Psoas muscle (tissue), 8 donors: ENCODE data around the gene PTPRD. TPM values are rescaled to one million over a fixed set of nuclear protein-coding genes. Genes with fewer than 3 reads are reported as not detected.

Experiments
- ATAC-seq, 4 donors: fragments of 200-7000 bp; cut with Tn5 transposase; one replicate each; pipeline ENCODE4 v1.9.1; 2020; ENCODE audit warnings: moderate library complexity in 3 of 4, mild to moderate bottlenecking in 2 of 4
- DNase-seq, 2 donors: peaks; one replicate each; pipeline ENCODE4 v3.0.0-alpha.2; 2020
- H3K27ac ChIP-seq: fragments of 200-600 bp; one replicate; pipeline ENCODE4 v1.8.0; 2022
- H3K27me3 ChIP-seq, 3 donors: fragments of 200-600 bp in 1 of 3; one replicate each; pipeline versions ENCODE4 v1.6.1 to v1.8.0; 2013 to 2022; ENCODE audit warnings: low read length in 2 of 3, mild to moderate bottlenecking in 2 of 3, moderate library complexity in 1 of 3; ENCODE audit not compliant: insufficient read depth in 3 of 3
- H3K36me3 ChIP-seq, 2 donors: fragments of 200-600 bp in 1 of 2; one replicate each; pipeline versions ENCODE4 v1.6.1 to v1.8.0; 2013 to 2022; ENCODE audit warnings: low read depth in 1 of 2, mild to moderate bottlenecking in 1 of 2, moderate library complexity in 1 of 2; ENCODE audit not compliant: insufficient read depth in 1 of 2
- H3K4me1 ChIP-seq: fragments of 200-600 bp; one replicate; pipeline ENCODE4 v1.8.0; 2022
- H3K4me3 ChIP-seq: fragments of 200-600 bp; one replicate; pipeline ENCODE4 v1.8.0; 2022; ENCODE audit warnings: mild to moderate bottlenecking
- H3K9me3 ChIP-seq: fragments of 200-600 bp; one replicate; pipeline ENCODE4 v1.8.0; 2022
- WGBS, 3 donors: extraction: QIAGEN DNeasy Blood & Tissue Kit; methylation state at CpG; one replicate each; pipeline versions ENCODE4 v1.1.6 to v1.1.7; 2013; 5-methylcytosine and 5-hydroxymethylcytosine counted together
- intact Hi-C, 2 donors: fragments of 100-400 bp; cut with DNase I; formaldehyde crosslinking; loops; one replicate each; pipeline versions ENCODE4 v1.11.0 to v1.14.2; 2022
- polyA plus RNA-seq, 3 donors: library from polyadenylated mRNA; stranded (reverse); fragments of 200-250 nt; gene quantifications; one replicate each; pipeline ENCODE4 v1.2.3, GENCODE V29; 2013
- total RNA-seq, 4 donors: library from RNA; stranded (reverse); fragmentation: NEBNext Ultra II Directional in 2 of 4; extraction: Animal tissue kit (Norgen Biotek cat#: 25700) in 2 of 4; gene quantifications; one replicate each; pipeline versions ENCODE4 v1.2.1 to v1.2.4, GENCODE V29; 2021 to 2023
- TF ChIP-seq, protein P1 (sequence below): fragments of 200-600 bp; IDR thresholded peaks from one replicate; pipeline ENCODE4 v1.8.0; 2022; ENCODE audit warnings: antibody characterized with exemption
- donor health status: healthy with polysubstance abuse.
- donor health status: DM: no; HTN: no; CAD: no; lungs with moderate emphysema.
- donor health status: Bipolar disorder and iron deficiency.
- donor health status: healthy.
- donor health status: DM: yes; HTN: yes; CAD: no.
- donor health status: DM: no; HTN: no; CAD: no.
- donor health status: DM: no; HTN: no; CAD: no.
- donor health status: DM: yes; HTN: yes; CAD: no.

The PTPRD gene
- total and polyA plus RNA-seq, 7 donors: 0.44 to 3.1 (median 0.91) TPM

DNA sequence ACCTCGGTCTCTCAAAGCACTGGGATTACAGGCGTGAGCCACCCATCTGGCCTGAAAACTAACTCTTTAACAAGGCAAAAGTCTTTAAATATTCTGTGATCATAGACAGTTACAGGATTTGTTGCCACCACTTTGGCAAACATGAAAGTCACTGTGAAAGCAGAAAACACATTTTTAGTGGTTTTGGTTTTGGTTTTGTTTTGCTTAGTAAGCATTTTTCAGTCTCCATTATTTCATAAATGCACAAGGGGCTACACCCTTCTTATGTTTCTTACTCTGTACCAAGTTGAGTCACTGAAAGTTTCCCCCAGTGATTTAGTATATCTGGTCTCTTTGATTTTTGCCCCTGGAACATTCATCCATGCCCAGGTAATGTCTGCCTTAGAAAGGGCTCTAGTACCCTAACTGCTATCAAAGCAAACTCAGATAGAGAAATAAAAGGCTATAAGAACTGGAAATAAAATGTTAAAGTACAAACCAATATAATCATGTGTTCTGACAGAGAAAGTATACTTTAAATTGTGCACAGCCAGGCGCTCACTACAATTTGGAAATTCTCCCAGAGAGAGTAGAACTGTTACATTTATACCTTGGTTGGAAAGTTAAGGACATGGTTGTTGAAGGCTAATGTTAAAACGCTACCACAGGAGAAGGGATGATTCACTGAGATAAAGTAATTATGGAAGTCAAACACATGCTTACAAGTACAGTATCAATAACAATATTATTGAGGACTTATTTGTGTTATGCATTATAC lies 1790.7 kb downstream of the PTPRD start:
- 69 to 83% (median 69%) methylated on average over 4 of the region's 4 CpGs for WGBS, 3 donors
- Histone ChIP-seq H3K9me3 (no peaks in the 10 kb centered on the region), H3K36me3 (no peaks in the 10 kb centered on the region), H3K27me3 (no peaks in the 10 kb centered on the region), H3K4me1 (no peaks in the 10 kb centered on the region), H3K27ac (no peak overlapping the region), H3K4me3 (no peak overlapping the region)
- no peak for ATAC-seq
- TF ChIP-seq, protein P1, sequence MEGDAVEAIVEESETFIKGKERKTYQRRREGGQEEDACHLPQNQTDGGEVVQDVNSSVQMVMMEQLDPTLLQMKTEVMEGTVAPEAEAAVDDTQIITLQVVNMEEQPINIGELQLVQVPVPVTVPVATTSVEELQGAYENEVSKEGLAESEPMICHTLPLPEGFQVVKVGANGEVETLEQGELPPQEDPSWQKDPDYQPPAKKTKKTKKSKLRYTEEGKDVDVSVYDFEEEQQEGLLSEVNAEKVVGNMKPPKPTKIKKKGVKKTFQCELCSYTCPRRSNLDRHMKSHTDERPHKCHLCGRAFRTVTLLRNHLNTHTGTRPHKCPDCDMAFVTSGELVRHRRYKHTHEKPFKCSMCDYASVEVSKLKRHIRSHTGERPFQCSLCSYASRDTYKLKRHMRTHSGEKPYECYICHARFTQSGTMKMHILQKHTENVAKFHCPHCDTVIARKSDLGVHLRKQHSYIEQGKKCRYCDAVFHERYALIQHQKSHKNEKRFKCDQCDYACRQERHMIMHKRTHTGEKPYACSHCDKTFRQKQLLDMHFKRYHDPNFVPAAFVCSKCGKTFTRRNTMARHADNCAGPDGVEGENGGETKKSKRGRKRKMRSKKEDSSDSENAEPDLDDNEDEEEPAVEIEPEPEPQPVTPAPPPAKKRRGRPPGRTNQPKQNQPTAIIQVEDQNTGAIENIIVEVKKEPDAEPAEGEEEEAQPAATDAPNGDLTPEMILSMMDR: no peak
- DNase-seq: no peak
- intact Hi-C loops: no loop called here

DNA sequence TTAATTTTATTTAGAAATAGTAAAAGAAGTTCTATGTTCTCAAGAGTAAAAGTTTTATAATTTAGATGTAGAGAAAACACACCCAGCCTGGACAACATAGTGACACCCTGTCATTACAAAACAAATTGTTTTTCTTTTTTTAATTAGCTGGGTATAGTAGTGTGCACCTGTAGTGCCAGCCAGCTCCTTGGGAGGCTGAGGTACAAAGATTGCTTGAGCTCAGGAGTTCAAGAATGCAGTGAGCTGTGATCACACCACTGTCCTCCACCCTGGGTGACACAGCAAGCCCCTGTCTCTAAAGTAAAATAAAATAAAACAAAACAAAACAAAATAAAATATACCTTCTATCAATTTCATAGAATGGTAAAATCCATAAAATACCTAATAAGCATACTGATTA lies 1795.5 kb downstream of the PTPRD start:
- Histone ChIP-seq H3K27me3 (no peaks in the 10 kb centered on the region), H3K36me3 (no peaks in the 10 kb centered on the region), H3K4me3 (no peak overlapping the region), H3K27ac (no peak overlapping the region), H3K9me3 (no peaks in the 10 kb centered on the region), H3K4me1 (no peaks in the 10 kb centered on the region)
- DNase-seq (no peak), ATAC-seq (no peak)
- intact Hi-C loops: no loop called here
- TF ChIP-seq, protein P1: no peak

DNA sequence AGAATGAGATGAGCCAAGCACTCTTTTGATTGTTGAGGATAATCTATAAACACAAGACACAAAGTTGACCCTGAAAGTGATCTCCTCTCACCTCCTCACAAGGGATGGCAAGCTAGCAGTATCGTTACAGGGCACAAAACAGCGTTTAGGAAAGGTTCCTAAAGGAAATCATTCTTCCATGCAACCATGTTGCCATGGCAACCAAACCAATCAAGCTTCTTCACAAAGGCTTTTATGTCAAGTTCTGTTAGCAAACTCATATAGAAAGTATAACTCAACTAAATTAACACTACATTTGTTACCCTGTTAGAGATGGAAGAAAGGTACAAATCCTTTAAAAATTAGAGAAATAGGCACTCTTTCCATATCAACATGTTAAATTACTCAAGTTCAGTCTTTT lies 1796.4 kb downstream of the PTPRD start:
- H3K36me3 ChIP-seq: no peaks in the 10 kb centered on the region
- DNase-seq (no peak), ATAC-seq (no peak)
- no peaks in the 10 kb centered on the region for H3K4me1 ChIP-seq
- H3K27ac ChIP-seq: no peak overlapping the region
- WGBS, 3 donors: 37 to 44% (median 43%) methylated on average over 2 of the region's 2 CpGs
- intact Hi-C loops: no loop called here
- H3K4me3 ChIP-seq: no peak overlapping the region
- H3K9me3 ChIP-seq: no peaks in the 10 kb centered on the region
- no peaks in the 10 kb centered on the region for H3K27me3 ChIP-seq
- TF ChIP-seq, protein P1: no peak

DNA sequence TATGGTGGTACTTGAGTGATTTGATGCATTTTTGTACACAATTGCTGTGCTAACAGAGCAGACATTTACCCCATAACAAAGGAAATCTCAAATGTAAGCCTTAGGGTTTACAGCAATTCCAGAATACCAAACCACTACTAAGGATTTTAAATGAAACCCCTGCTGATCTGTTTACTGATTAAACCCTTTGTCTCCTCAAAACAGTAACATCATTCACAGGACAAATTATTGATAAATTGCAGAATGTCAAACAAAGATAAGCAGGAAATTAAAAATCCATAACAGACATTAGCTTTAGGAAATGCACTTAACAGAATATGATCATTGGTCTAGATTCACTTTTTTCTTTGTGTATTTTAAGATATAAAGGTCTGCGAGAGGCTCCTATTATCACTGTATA lies 1796.9 kb downstream of the PTPRD start:
- DNase-seq (no peak), ATAC-seq (no peak)
- Histone ChIP-seq H3K9me3 (no peaks in the 10 kb centered on the region), H3K27me3 (no peaks in the 10 kb centered on the region), H3K27ac (no peak overlapping the region), H3K4me3 (no peak overlapping the region), H3K36me3 (no peaks in the 10 kb centered on the region), H3K4me1 (no peaks in the 10 kb centered on the region)
- 95 to 97% (median 96%) methylated on average over 1 of the region's 1 CpG for WGBS, 3 donors
- intact Hi-C loops: no loop called here
- TF ChIP-seq, protein P1: no peak

DNA sequence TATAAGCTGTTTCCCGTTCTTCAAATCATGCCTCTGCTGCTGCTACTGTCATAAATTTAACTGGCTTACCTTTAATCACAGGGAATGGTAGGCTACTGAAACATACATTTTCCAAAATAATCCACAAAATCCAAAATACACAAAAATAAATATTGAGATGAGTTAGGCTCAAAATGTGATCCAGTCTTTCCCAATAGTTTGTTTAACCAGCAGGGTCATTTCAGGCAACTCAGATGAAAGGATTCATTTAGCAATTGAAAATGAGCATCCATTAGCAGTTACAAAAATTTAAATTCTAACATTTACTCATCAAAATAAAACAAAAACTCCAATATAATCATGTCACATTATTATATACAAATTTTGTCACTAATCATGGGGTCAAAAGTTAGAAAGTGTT lies 1797.6 kb downstream of the PTPRD start:
- Histone ChIP-seq H3K4me1 (no peaks in the 10 kb centered on the region), H3K27me3 (no peaks in the 10 kb centered on the region), H3K27ac (no peak overlapping the region), H3K4me3 (no peak overlapping the region), H3K36me3 (no peaks in the 10 kb centered on the region), H3K9me3 (no peaks in the 10 kb centered on the region)
- DNase-seq (no peak), ATAC-seq (no peak)
- TF ChIP-seq, protein P1: no peak
- WGBS, 3 donors: 97 to 100% (median 100%) methylated on average over 1 of the region's 1 CpG
- intact Hi-C loops: no loop called here
